Astrocyte (in vitro differentiated cells and primary cell): ENCODE results near the gene MIOS.

Experiments used
- EZH2 ChIP-seq: IDR thresholded peaks from 2 replicates; pipeline ENCODE4 v1.6.1; 2012; ENCODE audit warnings: mild to moderate bottlenecking, low read length, inconsistent platforms; ENCODE audit not compliant: insufficient read depth
- TF ChIP-seq, protein P1 (sequence below): IDR thresholded peaks from 2 replicates; pipeline ENCODE4 v1.5.1; 2011; ENCODE audit warnings: low read depth, mild to moderate bottlenecking, inconsistent platforms, low read length, moderate library complexity; ENCODE audit not compliant: insufficient read depth

DNA sequence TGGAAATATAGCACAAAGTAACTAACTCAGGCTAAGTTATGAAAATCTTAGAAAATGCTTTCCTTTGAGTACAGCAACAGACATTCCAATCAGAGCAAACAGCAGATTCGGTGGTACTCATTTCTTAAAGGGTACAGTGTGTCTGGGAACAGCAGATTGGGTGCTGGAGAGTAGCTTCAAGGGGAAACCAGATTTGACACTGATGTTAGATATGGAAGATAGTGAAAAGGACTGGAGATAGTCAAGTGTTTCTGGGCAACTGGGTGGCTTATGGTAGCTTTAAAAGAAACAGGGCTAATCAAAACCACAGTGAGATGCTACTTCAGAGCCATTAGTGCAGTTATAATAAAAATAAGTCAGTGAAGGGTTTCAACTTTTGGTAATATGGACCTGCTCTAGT lies 61.8 kb downstream of the MIOS start:
- no peak for TF ChIP-seq EZH2
- TF ChIP-seq, protein P1, sequence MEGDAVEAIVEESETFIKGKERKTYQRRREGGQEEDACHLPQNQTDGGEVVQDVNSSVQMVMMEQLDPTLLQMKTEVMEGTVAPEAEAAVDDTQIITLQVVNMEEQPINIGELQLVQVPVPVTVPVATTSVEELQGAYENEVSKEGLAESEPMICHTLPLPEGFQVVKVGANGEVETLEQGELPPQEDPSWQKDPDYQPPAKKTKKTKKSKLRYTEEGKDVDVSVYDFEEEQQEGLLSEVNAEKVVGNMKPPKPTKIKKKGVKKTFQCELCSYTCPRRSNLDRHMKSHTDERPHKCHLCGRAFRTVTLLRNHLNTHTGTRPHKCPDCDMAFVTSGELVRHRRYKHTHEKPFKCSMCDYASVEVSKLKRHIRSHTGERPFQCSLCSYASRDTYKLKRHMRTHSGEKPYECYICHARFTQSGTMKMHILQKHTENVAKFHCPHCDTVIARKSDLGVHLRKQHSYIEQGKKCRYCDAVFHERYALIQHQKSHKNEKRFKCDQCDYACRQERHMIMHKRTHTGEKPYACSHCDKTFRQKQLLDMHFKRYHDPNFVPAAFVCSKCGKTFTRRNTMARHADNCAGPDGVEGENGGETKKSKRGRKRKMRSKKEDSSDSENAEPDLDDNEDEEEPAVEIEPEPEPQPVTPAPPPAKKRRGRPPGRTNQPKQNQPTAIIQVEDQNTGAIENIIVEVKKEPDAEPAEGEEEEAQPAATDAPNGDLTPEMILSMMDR = no peak
